Activated CD4-positive, alpha-beta T cell treated with anti-CD3 and anti-CD28 coated beads, Interleukin-2, Interleukin-6, amounts not matched to agents 100 ng/mL and 50 ng/mL, durations not matched to agents 16 hours and 8 hours (primary cell): ENCODE measurements around the gene MAP3K9.

Experiments used
- DNase-seq: peaks from one replicate; pipeline ENCODE4 v3.0.0-alpha.2; 2020

MAP3K9 gene

DNA sequence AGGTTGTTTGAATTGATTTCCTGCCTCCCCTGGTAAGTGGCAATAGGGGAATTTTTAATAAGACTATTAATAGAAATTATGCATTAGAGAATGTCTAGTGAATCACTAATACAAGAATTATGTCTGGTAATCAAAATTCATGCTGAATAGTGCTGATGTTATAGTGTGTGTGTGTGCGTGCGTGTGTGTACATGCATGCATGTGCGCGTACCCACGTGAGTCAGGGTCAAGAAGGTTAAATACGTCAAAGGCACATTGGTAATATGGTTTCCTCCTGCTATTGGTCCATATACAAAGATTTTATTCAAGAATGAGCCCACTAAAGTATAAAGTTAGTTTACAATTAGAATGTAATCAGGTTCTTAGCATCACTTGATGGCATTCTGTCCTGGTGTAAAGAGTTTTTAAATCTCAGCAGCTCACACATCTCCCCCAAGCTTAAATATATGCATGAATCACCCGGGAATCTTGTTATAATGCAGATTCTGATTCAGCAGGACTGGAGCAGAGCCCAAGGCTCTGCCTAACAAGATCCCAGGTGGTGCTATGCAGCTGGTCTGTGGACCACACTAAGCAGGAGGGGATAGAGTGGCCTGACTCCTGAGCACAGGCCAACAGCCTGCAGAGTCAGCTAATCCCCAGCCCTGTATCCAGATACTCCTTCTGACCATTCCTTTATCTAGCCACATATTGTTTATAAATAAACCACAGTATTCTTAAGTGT lies 123.7 kb downstream of the MAP3K9 start:
- DNase-seq, result no peak

DNA sequence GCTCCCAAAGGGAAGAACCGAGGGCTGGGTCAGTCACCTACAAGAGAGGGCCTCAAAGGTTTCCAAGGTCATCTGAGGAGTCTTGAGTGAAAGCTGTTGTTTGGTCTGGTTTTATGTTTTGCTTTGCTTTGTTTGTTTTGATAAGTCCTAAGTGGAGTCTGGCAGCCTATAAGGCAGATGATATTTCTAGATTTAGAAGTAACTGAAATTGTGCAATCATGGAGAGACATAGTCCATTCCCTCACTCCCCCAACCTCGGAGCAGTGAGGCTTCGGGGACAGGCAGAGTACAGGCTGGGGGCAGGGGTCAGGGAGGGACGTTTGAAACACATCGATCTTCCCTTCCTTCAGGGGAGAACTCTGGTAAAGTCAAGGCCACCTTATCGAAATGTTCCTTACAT lies 125.3 kb downstream of the MAP3K9 start:
- no peak for DNase-seq

DNA sequence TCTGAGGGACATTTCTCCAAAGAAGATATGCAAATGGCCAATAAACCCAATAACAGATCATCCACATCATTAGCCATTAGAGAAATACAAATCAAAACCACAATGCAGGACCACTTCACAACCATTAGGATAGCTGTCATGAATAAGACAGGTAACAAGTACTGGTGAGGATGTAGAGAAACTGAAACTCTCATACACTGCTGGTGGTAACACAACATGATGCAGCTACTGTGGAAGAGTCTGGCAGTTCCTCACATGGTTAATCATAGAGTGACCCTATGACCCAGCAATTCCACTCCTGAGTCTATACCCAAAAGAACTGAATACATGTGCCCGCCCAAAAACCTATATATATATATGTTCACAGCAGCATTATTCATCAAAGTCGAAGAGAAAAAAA lies 128.6 kb downstream of the MAP3K9 start:
- DNase-seq, result no peak

DNA sequence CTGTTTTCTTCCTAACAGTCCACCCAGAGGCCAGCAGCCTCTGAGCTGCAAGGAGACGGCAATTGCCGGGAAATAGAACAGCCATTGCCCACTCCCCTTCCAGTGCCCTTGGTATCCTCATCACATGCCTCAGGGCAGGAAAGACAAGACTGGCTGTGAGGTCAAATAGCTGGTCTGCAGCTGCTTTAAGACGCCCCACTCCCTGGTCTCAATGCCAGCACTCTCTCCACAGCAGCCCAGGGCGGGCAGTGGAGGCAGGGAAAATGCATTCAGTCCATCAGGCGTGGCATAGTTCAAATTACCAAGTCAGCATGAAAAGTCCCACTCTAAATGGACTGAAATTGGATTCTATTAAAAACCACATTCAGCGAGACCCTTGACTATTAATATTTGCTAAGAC lies 132.0 kb downstream of the MAP3K9 start:
- DNase-seq, result no peak
